K562 treated with DMSO at 1 percent for 4 hours (cell line): Measurements from ENCODE around the gene TMEM234. TPM values are rescaled to one million over a fixed set of nuclear protein-coding genes. Genes with fewer than 3 reads are reported as not detected.

Experiments used
- total RNA-seq: library from RNA; unstranded; fragments of 300-600 nt; gene quantifications from 2 replicates; pipeline ENCODE4 v1.2.3, GENCODE V29; 2022; ENCODE audit not compliant: insufficient read depth

The TMEM234 gene
- 5.3 and 6.7 TPM in 2 replicates for total RNA-seq

GRCh38 chr1:32221980-32222755 is at the start of gene TMEM234, which contains the start of gene EIF3I:
TSS of gene TMEM234 (minus strand) at chr1:32222353. CDS start at chr1:32222322, 31 bp downstream.
TSS of gene EIF3I (plus strand) at chr1:32222407. CDS start at chr1:32222442, 35 bp downstream.

GRCh38 chr1:32250893-32251716 is 29.0 kb upstream of the TMEM234 start, which contains the start of gene LCK:
TSS of gene LCK (plus strand) at chr1:32251265. CDS start at chr1:32274330, 23,065 bp downstream.

DNA sequence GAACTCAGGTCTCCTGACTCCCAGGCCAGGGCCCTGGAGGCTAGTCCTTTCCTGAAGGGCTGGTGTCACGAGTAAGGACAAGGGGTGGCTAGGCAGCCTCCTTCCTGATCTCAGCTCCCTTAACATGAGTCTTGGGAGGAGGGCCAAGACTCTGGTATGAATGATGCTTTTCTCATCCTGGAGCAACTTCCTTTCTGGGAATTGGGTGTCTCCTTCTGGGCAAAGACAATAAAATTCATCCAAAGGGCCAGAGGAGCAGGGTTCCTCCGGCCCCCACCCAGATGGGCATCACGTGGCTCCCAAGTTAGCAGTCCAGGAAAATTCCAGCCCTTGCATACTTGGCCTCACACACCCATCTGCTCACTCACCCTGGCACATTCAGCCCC is 24.7 kb upstream of the TMEM234 start, which contains the start of gene FAM167B:
Gene FAM167B (plus strand): TSS at position 335 of the 386 bp plus-strand sequence. CDS start 200 bp downstream, outside the sequence.

DNA sequence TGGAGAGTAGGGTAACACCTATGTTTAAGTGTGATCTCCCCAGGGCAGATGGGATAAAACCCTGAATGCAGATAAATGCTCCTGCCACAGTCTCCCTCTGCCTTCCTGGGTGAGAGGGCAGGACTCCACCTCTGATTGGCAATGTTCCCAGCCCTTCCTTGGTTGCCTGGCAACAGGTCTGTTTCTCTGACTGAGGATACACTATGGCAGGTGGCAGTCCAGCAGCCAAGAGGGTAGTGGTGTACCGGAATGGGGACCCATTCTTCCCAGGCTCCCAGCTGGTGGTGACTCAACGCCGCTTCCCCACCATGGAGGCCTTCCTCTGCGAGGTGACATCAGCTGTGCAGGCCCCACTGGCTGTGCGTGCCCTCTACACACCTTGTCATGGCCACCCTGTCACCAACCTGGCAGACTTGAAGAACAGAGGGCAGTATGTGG is 13.2 kb downstream of the TMEM234 start, which contains the start of gene DCDC2B:
Gene DCDC2B (plus strand): TSS at position 199 of the 438 bp plus-strand sequence. CDS start 5 bp downstream, at position 204.

DNA sequence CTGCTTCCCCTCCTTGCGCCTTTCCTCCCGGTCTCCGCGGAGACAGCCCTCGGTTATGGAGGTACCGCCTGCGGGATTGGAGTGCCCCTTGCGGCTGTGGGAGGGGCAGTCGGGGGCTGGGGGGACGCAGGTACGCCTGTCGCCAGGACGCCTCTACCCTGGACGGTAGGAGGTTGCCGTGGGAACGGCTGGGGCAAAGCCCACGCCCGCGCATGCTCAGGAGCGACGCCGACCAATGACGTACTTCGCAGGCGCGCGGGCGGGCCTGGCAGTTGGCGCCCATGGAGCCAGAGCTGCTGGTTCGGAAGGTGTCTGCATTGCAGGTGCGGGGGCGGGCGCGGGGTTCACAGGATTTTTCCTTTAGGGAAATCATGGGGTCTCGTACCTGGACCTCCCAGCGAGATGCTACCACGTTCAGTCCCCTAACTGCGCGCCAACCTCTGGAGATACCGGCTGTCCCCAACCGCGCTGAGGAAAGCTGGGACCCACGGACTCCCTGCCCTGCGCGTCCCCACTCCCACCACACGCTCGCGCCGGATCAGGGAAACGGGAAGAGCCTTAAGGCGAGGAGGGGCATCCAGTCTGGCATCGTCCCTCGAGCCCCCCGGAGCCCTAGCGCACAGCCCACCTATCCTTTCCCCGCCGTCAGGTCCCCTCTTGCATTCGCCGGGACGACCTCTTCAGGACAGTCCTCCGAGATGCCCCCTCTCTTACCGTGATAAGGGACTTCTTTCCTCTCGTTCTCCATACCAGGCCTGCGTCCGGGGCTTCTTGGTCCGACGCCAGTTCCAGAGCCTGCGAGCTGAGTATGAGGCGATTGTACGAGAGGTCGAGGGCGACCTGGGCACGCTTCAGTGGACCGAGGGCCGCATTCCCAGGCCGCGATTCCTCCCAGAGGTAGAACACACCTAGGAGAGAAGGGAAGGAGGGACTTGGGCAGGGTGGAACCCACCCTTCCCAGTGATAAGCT is 16.5 kb downstream of the TMEM234 start, which contains the start of gene IQCC:
Gene IQCC (plus strand): TSS at position 271 of the 970 bp plus-strand sequence. CDS start 11 bp downstream, at position 282.

DNA sequence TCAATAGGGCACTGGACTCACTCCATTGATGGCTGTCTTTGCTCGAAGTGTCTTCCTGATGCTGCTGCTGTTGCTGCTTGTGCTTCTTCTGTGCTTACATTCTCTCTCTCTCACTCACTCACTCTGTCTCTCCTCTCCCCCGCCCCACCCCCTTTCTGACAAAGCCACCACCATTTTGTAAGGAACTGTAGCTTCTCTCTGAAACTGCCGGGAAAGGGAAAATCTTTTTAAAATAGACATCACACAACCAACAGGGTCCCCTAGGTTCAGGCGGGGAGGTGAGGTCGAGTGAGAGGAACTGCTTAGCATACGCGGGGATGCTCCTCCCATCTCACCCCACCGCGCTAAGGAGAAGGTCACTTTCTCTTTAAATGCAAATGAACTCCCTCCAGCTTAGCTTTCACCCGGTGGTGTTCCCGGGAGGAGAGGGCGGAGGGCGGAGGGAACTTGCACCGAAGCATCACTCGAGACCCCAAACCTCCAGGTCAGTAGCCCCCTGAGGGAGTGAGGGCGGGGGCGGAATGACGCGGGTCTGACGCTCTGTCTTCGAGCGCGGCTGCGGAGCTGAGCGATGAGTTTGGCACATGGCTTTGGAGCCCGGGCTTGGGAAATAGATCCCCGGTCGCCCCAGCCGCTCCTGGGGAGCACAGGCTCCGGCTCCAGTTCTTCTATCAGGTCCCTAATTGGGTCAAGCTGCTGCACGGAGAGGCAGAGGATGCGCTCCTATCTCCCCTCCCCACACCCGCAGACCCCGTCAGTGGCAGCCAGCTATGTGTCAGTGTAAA is 21.7 kb downstream of the TMEM234 start, which contains the start of gene CCDC28B:
Gene CCDC28B (plus strand): TSS at position 370 of the 785 bp plus-strand sequence. CDS start 1,341 bp downstream, outside the sequence.

GRCh38 chr1:32179443-32180185 is 42.5 kb downstream of the TMEM234 start, which contains the start of gene TXLNA:
TSS of gene TXLNA (plus strand) at chr1:32179675. CDS start at chr1:32180346, 671 bp downstream.

Other genes with a start within 250 kb of the TMEM234 start
- gene KHDRBS1, start 208.5 kb downstream of the TMEM234 start, total RNA-seq = 131 and 140 TPM in 2 replicates
- 31.6 and 35.5 TPM in 2 replicates for gene TMEM39B, start 149.4 kb downstream of the TMEM234 start, total RNA-seq
- gene KPNA6, start 114.3 kb downstream of the TMEM234 start, total RNA-seq = 16.6 and 21.4 TPM in 2 replicates
- 39.0 and 39.7 TPM in 2 replicates for gene TXLNA, start 42.7 kb downstream of the TMEM234 start, total RNA-seq
- 26.5 and 34.8 TPM in 2 replicates for gene CCDC28B, start 21.8 kb downstream of the TMEM234 start, total RNA-seq
- gene IQCC, start 16.7 kb downstream of the TMEM234 start, total RNA-seq = 6.0 and 6.8 TPM in 2 replicates
- gene DCDC2B, start 13.3 kb downstream of the TMEM234 start, total RNA-seq = not detected in 2 replicates
- gene EIF3I, start 54 bp upstream of the TMEM234 start, total RNA-seq = 336 and 344 TPM in 2 replicates
- gene FAM167B, start 24.9 kb upstream of the TMEM234 start, total RNA-seq = not detected in 2 replicates
- not detected in 2 replicates for gene LCK, start 28.9 kb upstream of the TMEM234 start, total RNA-seq
- gene HDAC1, start 69.7 kb upstream of the TMEM234 start, total RNA-seq = 207 and 208 TPM in 2 replicates
- 73.9 and 74.4 TPM in 2 replicates for gene MARCKSL1, start 113.9 kb upstream of the TMEM234 start, total RNA-seq
- gene FAM229A, start 140.1 kb upstream of the TMEM234 start, total RNA-seq = 21.4 and 29.8 TPM in 2 replicates
- 2.4 TPM in 1 of 2 replicates, not detected in the other for gene TSSK3, start 140.2 kb upstream of the TMEM234 start, total RNA-seq
- 36.4 and 60.1 TPM in 2 replicates for gene BSDC1, start 172.1 kb upstream of the TMEM234 start, total RNA-seq
- not detected in 2 replicates for gene ZBTB8B, start 242.7 kb upstream of the TMEM234 start, total RNA-seq